AG04450 (cell line): ENCODE measurements around the gene CFAP58. TPM values are rescaled to one million over a fixed set of nuclear protein-coding genes. Genes with fewer than 3 reads are reported as not detected.

Experiments
- CTCF ChIA-PET: fragments of 300-600, 350-600 bp; formaldehyde crosslinking; extraction: SDS; loops from one replicate; lab custom pipeline; 2022; ENCODE audit warnings: antibody characterized with exemption, inconsistent platforms; lab: Charles Lee
- POLR2A ChIA-PET: fragments of 350-600 bp; formaldehyde crosslinking; extraction: SDS; loops from one replicate; lab custom pipeline; 2021; ENCODE audit warnings: antibody characterized with exemption, inconsistent platforms; lab: Yijun Ruan, JAX
- DNase-seq: peaks from one replicate; pipeline ENCODE4 v3.0.0-alpha.2; 2011; ENCODE audit warnings: low read depth, low spot score
- H3K27ac ChIP-seq: one replicate; pipeline ENCODE4 v1.5.1; 2012; ENCODE audit warnings: low read depth, low read length, control low read depth
- H3K27me3 ChIP-seq: one replicate; pipeline ENCODE4 v1.6.0; 2012; ENCODE audit warnings: low read length; ENCODE audit not compliant: control insufficient read depth, insufficient read depth
- H3K4me3 ChIP-seq: 2 replicates; pipeline ENCODE4 v1.5.1; 2011; ENCODE audit warnings: mild to moderate bottlenecking, low read depth, low read length, control low read depth
- H3K9me3 ChIP-seq: 2 replicates; pipeline ENCODE4 v1.5.1; 2012; ENCODE audit warnings: low read length; ENCODE audit not compliant: control insufficient read depth, insufficient read depth
- polyA plus RNA-seq: library from polyadenylated mRNA; depleted of rRNA; stranded (reverse); fragments of >200 nt; gene quantifications from 2 replicates; pipeline ENCODE4 v1.2.3, GENCODE V29; 2011
- TF ChIP-seq, protein P1 (sequence below): IDR thresholded peaks from 2 replicates; pipeline ENCODE4 v1.5.1; 2011; ENCODE audit warnings: low read depth, low read length, control low read depth, inconsistent platforms

The CFAP58 gene
- polyA plus RNA-seq, 1 experiment, result 0.51 TPM

DNA sequence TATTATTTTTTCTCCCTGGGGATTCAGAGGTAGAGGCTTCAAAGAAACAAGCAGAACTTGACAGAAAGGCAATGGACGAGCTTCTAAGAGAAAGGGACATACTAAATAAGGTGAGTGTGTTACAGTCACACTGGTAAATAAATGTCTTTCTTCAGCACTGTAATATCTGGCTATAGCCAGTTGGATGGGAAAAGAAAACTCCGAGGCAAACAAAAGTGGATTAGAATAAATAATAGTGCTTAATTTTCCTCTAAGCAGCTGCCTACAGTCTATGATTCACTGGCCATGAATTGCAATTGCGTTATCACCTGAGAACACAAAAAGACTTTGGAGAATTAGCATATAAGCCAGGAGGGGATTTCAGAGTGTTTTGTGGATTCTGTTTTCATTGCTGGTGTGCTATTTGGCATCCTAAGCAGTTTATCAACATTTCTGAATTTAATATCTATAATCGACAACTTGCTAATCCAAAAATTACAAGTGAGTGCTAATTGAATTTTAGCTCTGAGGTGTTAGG is 23.2 kb downstream of the CFAP58 start:
- DNase-seq, result no peak
- Histone ChIP-seq H3K4me3 (no peak overlapping the region), H3K9me3 (no peaks in the 10 kb centered on the region), H3K27me3 (no peaks in the 10 kb centered on the region), H3K27ac (no peak overlapping the region)
- TF ChIP-seq, protein P1, sequence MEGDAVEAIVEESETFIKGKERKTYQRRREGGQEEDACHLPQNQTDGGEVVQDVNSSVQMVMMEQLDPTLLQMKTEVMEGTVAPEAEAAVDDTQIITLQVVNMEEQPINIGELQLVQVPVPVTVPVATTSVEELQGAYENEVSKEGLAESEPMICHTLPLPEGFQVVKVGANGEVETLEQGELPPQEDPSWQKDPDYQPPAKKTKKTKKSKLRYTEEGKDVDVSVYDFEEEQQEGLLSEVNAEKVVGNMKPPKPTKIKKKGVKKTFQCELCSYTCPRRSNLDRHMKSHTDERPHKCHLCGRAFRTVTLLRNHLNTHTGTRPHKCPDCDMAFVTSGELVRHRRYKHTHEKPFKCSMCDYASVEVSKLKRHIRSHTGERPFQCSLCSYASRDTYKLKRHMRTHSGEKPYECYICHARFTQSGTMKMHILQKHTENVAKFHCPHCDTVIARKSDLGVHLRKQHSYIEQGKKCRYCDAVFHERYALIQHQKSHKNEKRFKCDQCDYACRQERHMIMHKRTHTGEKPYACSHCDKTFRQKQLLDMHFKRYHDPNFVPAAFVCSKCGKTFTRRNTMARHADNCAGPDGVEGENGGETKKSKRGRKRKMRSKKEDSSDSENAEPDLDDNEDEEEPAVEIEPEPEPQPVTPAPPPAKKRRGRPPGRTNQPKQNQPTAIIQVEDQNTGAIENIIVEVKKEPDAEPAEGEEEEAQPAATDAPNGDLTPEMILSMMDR, result no peak
- CTCF ChIA-PET, result interaction anchor here (2.8 kb wide), 1 partner anchor 85 kb away, joined by 15 read pairs; no protein-coding TSS in a partner anchor
- POLR2A ChIA-PET, result no interaction called here

DNA sequence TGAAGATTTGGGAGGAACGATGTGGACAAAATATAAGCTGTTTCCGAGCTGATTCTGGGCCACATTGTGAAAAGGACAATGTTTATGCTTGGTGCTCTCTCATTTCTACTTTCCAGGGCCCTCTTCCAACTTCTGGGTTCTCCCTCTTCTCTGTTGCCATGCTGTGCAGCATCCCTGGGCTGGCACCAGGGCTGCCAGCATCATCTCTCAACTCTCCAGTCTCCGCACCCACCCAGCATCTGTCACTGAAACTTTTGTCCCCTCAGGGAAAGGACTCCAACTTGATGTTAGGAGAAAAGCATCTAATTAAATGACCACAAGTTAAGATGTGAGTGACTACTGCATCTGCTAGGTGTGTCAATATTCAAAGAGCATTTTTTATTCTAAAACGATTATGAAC is 26.7 kb downstream of the CFAP58 start:
- no peak for DNase-seq
- ChIA-PET POLR2A (no interaction called here), CTCF (no interaction called here)
- TF ChIP-seq, protein P1, result no peak
- Histone ChIP-seq H3K9me3 (no peaks in the 10 kb centered on the region), H3K4me3 (no peak overlapping the region), H3K27me3 (no peaks in the 10 kb centered on the region), H3K27ac (no peak overlapping the region)

DNA sequence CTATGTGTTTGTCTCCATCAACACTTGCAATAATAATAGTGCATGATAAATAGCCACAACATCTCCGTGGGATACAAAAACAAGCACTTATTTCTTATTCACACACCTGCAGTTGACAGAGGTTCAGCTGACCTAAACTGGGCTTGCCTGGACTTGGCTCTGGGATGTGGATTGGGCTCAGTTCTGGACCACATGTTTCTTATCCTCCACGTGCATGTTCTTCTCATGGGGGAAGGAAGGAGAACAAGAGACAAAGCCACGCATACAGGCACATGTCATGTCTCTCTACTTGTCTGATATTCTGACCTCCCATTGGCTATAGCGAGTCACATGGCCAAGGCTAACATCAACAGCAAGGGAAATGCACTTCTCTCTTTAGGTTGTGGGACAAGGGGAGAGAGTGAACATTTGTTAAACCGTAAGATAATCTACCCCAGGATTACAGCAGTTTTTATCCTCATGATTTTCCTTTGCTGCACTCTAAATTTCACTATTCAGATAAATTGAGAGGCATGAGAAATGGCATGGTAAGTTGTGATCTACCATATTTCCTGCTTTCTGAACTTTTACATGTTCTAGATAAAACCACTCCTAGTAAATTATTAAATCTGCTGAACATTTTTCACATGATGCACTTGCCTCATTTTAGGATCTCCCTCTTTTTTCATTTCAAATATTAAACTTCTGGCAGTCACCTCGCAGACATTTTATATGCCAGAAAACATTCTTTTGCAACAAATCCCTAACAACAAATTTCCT is 33.7 kb downstream of the CFAP58 start:
- no peak for DNase-seq
- ChIA-PET POLR2A (no interaction called here), CTCF (interaction anchor here (0.9 kb wide), 1 partner anchor 96 kb away, joined by 3 read pairs; no protein-coding TSS in a partner anchor)
- TF ChIP-seq, protein P1, result no peak
- no peak overlapping the region for H3K4me3 ChIP-seq
- H3K9me3 ChIP-seq, result no peaks in the 10 kb centered on the region
- H3K27me3 ChIP-seq, result no peaks in the 10 kb centered on the region
- H3K27ac ChIP-seq, result no peak overlapping the region

DNA sequence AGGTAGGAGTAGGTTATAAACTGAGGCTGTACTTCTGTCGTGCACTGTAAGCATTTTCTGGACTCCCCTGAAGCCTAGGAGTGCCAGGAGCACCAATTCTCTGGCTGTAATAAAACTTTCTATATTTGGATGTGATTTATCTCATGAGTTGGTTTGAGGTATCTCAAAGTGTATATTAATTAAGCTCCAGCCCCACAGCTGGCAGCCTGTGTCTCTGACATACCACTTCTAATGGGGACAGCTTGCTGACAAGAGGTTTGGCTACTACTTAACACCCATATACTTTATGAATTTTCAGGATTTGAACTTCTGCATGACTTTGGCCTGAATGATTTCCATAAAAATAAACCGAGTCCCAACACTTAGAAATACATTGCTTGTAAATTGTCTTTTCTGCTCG is 35.2 kb downstream of the CFAP58 start:
- CTCF ChIA-PET, result no interaction called here
- H3K27me3 ChIP-seq, result no peaks in the 10 kb centered on the region
- H3K9me3 ChIP-seq, result no peaks in the 10 kb centered on the region
- POLR2A ChIA-PET, result no interaction called here
- TF ChIP-seq, protein P1, result no peak
- no peak overlapping the region for H3K4me3 ChIP-seq
- H3K27ac ChIP-seq, result no peak overlapping the region
- no peak for DNase-seq
